Kidney (tissue), 14 donors: ENCODE measurements around the gene CRIP1. TPM values are rescaled to one million over a fixed set of nuclear protein-coding genes. Genes with fewer than 3 reads are reported as not detected.
A peak's percentile ranks its signal among the peaks of the same experiment; 100 is the strongest.

Experiments
- DNase-seq, 5 donors: peaks; one replicate each; pipeline ENCODE4 v3.0.0-alpha.2; 2013 to 2020
- FAIRE-seq: peaks from 2 replicates; lab custom pipeline; 2012; peaks lifted over from hg19 to GRCh38; lab: Jason Lieb, UNC
- H3K27ac ChIP-seq, 2 donors: one replicate each; pipeline ENCODE4 v1.7.0; 2013; ENCODE audit warnings: low read depth in 2 of 2, low read length in 2 of 2, inconsistent platforms in 1 of 2
- H3K27me3 ChIP-seq: one replicate; pipeline ENCODE4 v1.7.1; 2013; ENCODE audit warnings: low read length, inconsistent platforms; ENCODE audit not compliant: control insufficient read depth, insufficient read depth
- H3K36me3 ChIP-seq, 3 donors: one replicate each; pipeline versions ENCODE4 v1.7.0 to v1.7.1; 2013; ENCODE audit warnings: low read length in 3 of 3, control low read depth in 1 of 3, inconsistent platforms in 1 of 3; ENCODE audit not compliant: insufficient read depth in 3 of 3, control insufficient read depth in 2 of 3
- H3K4me1 ChIP-seq, 3 donors: one replicate each; pipeline versions ENCODE4 v1.7.0 to v1.7.1; 2013; ENCODE audit warnings: low read length in 3 of 3, inconsistent platforms in 1 of 3, low read depth in 1 of 3; ENCODE audit not compliant: control insufficient read depth in 2 of 3, insufficient read depth in 2 of 3
- H3K4me3 ChIP-seq, 3 donors: one replicate each; pipeline versions ENCODE4 v1.7.0 to v1.8.1; 2013; ENCODE audit warnings: low read length in 3 of 3, control low read depth in 1 of 3, inconsistent platforms in 1 of 3
- H3K9ac ChIP-seq, 3 donors: one replicate each; pipeline versions ENCODE4 v1.7.0 to v1.7.1; 2013; ENCODE audit warnings: low read length in 3 of 3, control low read depth in 1 of 3, inconsistent platforms in 1 of 3
- H3K9me3 ChIP-seq, 3 donors: one replicate each; pipeline versions ENCODE4 v1.7.0 to v1.7.1; 2013; ENCODE audit warnings: low read length in 3 of 3, control low read depth in 1 of 3, inconsistent platforms in 1 of 3; ENCODE audit not compliant: control insufficient read depth in 2 of 3, insufficient read depth in 1 of 3
- CTCF ChIP-seq: IDR thresholded peaks from 3 replicates; pipeline ENCODE4 v1.5.1; 2012; ENCODE audit warnings: mild to moderate bottlenecking, moderate library complexity, borderline replicate concordance; ENCODE audit not compliant: insufficient read depth; ENCODE audit errors: extremely low read depth
- intact Hi-C: fragments of 100-400 bp; cut with DNase I; formaldehyde crosslinking; loops from one replicate; pipeline ENCODE4 v1.11.1; 2022
- polyA plus RNA-seq: library from polyadenylated mRNA; stranded (reverse); fragments of 350-450 nt; fragmentation: Illumina TruSeq; extraction: RNeasy Lipid Tissue Mini Kit (QIAGEN cat#74804); gene quantifications from one replicate; pipeline ENCODE4 v1.2.3, GENCODE V29; 2014; ENCODE audit warnings: low read depth, low replicate concordance; ENCODE audit not compliant: insufficient read depth
- total RNA-seq: library from RNA; stranded (reverse); fragmentation: NEBNext Ultra II Directional; extraction: Animal tissue kit (Norgen Biotek cat#: 25700); gene quantifications from one replicate; pipeline ENCODE4 v1.2.1, GENCODE V29; 2021
- donor health status: control.
- donor health status: control.
- donor health status: control.
- donor health status: control.
- donor health status: control.
- donor health status: DM: yes; HTN: yes; CAD: no.
- donor health status: Normal renal cell carcinoma (clear cell type).

The CRIP1 gene
- total and polyA plus RNA-seq, 2 donors from 2014 or later, result 272 to 381 TPM

GRCh38 chr14:105446971-105447370 lies 39.7 kb upstream of the CRIP1 start:
- TF ChIP-seq CTCF, result no peak
- no peaks in the 10 kb centered on the region for H3K4me1 ChIP-seq
- FAIRE-seq, result no peak
- intact Hi-C loops, result no loop called here
- H3K36me3 ChIP-seq, result peaks cover 0 to 4% (median under 1%) of the 10 kb centered on the region in 3 donors
- no peaks in the 10 kb centered on the region for H3K27me3 ChIP-seq
- no peak overlapping the region for H3K9ac ChIP-seq
- H3K27ac ChIP-seq, result no peak overlapping the region
- DNase-seq, result peak in 1 of 5 donors; percentile 68
- H3K4me3 ChIP-seq, result no peak overlapping the region
- no peaks in the 10 kb centered on the region for H3K9me3 ChIP-seq

- Histone ChIP-seq H3K27me3 (no peaks in the 10 kb centered on the region), H3K4me3 (no peak overlapping the region), H3K27ac (no peak overlapping the region), H3K36me3 (peaks cover 0 to 6% (median 5%) of the 10 kb centered on the region in 3 donors), H3K4me1 (no peaks in the 10 kb centered on the region), H3K9me3 (no peaks in the 10 kb centered on the region), H3K9ac (no peak overlapping the region)
- no peak for TF ChIP-seq CTCF
- intact Hi-C loops, result no loop called here
- DNase-seq (peak in 1 of 5 donors; percentile 74), FAIRE-seq (no peak)
Observed at GRCh38 chr14:105447651-105448640, 38.7 kb upstream of the CRIP1 start.

- peak; percentile 69 to 91 (median 77) for DNase-seq
- H3K36me3 ChIP-seq, result peaks cover 0 to 6% (median 6%) of the 10 kb centered on the region in 3 donors
- peak; percentile 74 for TF ChIP-seq CTCF
Observed at GRCh38 chr14:105448706-105449111, 38.0 kb upstream of the CRIP1 start.

More at GRCh38 chr14:105448706-105449111, 38.0 kb upstream of the CRIP1 start:
- no peak for FAIRE-seq
- Histone ChIP-seq H3K9me3 (no peaks in the 10 kb centered on the region), H3K27ac (no peak overlapping the region), H3K4me3 (no peak overlapping the region), H3K27me3 (no peaks in the 10 kb centered on the region), H3K9ac (no peak overlapping the region), H3K4me1 (no peaks in the 10 kb centered on the region)
- intact Hi-C loops, result no loop called here
